Neural cell (in vitro differentiated cells): ENCODE data around the gene PPAT. TPM values are rescaled to one million over a fixed set of nuclear protein-coding genes. Genes with fewer than 3 reads are reported as not detected.

ENCODE experiments used
- H2AFZ ChIP-seq: fragments of 200-600, 300-800 bp; sonication (generic), shearing (Covaris generic); 2 replicates; pipeline ENCODE4 v1.6.0; 2014; ENCODE audit warnings: low read depth, mild to moderate bottlenecking, antibody characterized with exemption, low read length, moderate library complexity
- H3F3A ChIP-seq: fragments of 200-600 bp; shearing (Covaris generic); 2 replicates; pipeline ENCODE4 v1.6.1; 2016; ENCODE audit warnings: mild to moderate bottlenecking, moderate library complexity, mixed read lengths, antibody characterized with exemption, low read length; ENCODE audit not compliant: insufficient read depth, poor library complexity, severe bottlenecking
- H3K27ac ChIP-seq: fragments of 200-600, 300-800 bp; sonication (generic), shearing (Covaris generic); 2 replicates; pipeline ENCODE4 v1.5.1; 2014; ENCODE audit warnings: mild to moderate bottlenecking, low read length, moderate library complexity
- H3K27me3 ChIP-seq: fragments of 300-800, 200-600 bp; sonication (generic), shearing (Covaris generic); 2 replicates; pipeline ENCODE4 v1.6.0; 2014; ENCODE audit warnings: mild to moderate bottlenecking, low read depth, low read length, moderate library complexity; ENCODE audit not compliant: insufficient read depth
- H3K36me3 ChIP-seq: fragments of 300-800, 200-600 bp; sonication (generic), shearing (Covaris generic); 2 replicates; pipeline ENCODE4 v1.5.1; 2014; ENCODE audit warnings: mild to moderate bottlenecking, antibody characterized with exemption, low read length, moderate library complexity; ENCODE audit not compliant: insufficient read depth
- H3K4me2 ChIP-seq: fragments of 300-800, 200-600 bp; sonication (generic), shearing (Covaris generic); 2 replicates; pipeline ENCODE4 v1.6.0; 2014; ENCODE audit warnings: mild to moderate bottlenecking, low read length
- H3K4me3 ChIP-seq: fragments of 300-800, 200-600 bp; sonication (generic), shearing (Covaris generic); 2 replicates; pipeline ENCODE4 v1.5.1; 2014; ENCODE audit warnings: mild to moderate bottlenecking, low read length, moderate library complexity
- H3K79me2 ChIP-seq: fragments of 200-600 bp; shearing (Covaris generic); replicated peaks from 2 replicates; pipeline ENCODE4 v1.6.0; 2014; ENCODE audit warnings: mild to moderate bottlenecking, low read length, moderate library complexity; ENCODE audit not compliant: insufficient read depth
- H3K9ac ChIP-seq: fragments of 300-800, 200-600 bp; sonication (generic), shearing (Covaris generic); 2 replicates; pipeline ENCODE4 v1.6.1; 2016; ENCODE audit warnings: mild to moderate bottlenecking, low read length, mixed read lengths
- H3K9me2 ChIP-seq: fragments of 200-600 bp; shearing (Covaris generic); 2 replicates; pipeline ENCODE4 v1.6.1; 2016; ENCODE audit warnings: mild to moderate bottlenecking, low read length, mixed read lengths; ENCODE audit not compliant: insufficient read depth
- H3K9me3 ChIP-seq: fragments of 200-600, 300-800 bp; sonication (generic), shearing (Covaris generic); 2 replicates; pipeline ENCODE4 v1.6.1; 2016; ENCODE audit warnings: mild to moderate bottlenecking, mixed run types, low read length, moderate library complexity, mixed read lengths
- H4K20me1 ChIP-seq: fragments of 200-600 bp; shearing (Covaris generic); 2 replicates; pipeline ENCODE4 v1.6.1; 2016; ENCODE audit warnings: mild to moderate bottlenecking, mixed run types; ENCODE audit not compliant: insufficient read depth
- CTCF ChIP-seq: fragments of 450-650 bp; IDR thresholded peaks from 2 replicates; pipeline ENCODE4 v1.5.1; 2014; ENCODE audit warnings: antibody characterized with exemption, mild to moderate bottlenecking, moderate library complexity; ENCODE audit not compliant: poor library complexity, severe bottlenecking
- EP300 ChIP-seq: fragments of 450-650 bp; conservative IDR thresholded peaks from 2 replicates; pipeline ENCODE4 v1.6.1; 2014; ENCODE audit warnings: antibody characterized with exemption, mild to moderate bottlenecking, moderate library complexity; ENCODE audit not compliant: poor library complexity, severe bottlenecking
- EZH2 ChIP-seq: fragments of 200-600, 300-800 bp; shearing (Covaris generic), sonication (generic); IDR thresholded peaks from 2 replicates; pipeline ENCODE4 v1.6.1; 2014; ENCODE audit warnings: antibody characterized with exemption, low read length, borderline replicate concordance, mild to moderate bottlenecking; ENCODE audit not compliant: insufficient read depth, poor library complexity, severe bottlenecking
- MXI1 ChIP-seq: fragments of 450-650 bp; conservative IDR thresholded peaks from 2 replicates; pipeline ENCODE4 v1.6.1; 2014; ENCODE audit warnings: antibody characterized with exemption, mild to moderate bottlenecking; ENCODE audit not compliant: poor library complexity, severe bottlenecking
- POLR2AphosphoS5 ChIP-seq: IDR thresholded peaks from 2 replicates; pipeline ENCODE4 v1.6.1; 2012
- RAD21 ChIP-seq: fragments of 450-650 bp; conservative IDR thresholded peaks from 2 replicates; pipeline ENCODE4 v1.6.1; 2014; ENCODE audit warnings: antibody characterized with exemption, mild to moderate bottlenecking, moderate library complexity
- REST ChIP-seq: IDR thresholded peaks from 2 replicates; pipeline ENCODE4 v1.6.1; 2012; ENCODE audit warnings: borderline replicate concordance
- SMC3 ChIP-seq: fragments of 450-650 bp; conservative IDR thresholded peaks from 2 replicates; pipeline ENCODE4 v1.6.1; 2014; ENCODE audit warnings: antibody characterized with exemption, mild to moderate bottlenecking, moderate library complexity; ENCODE audit not compliant: poor library complexity
- TAF1 ChIP-seq: IDR thresholded peaks from 2 replicates; pipeline ENCODE4 v1.6.1; 2012; ENCODE audit warnings: low read depth
- polyA plus RNA-seq: library from polyadenylated mRNA; depleted of rRNA; stranded (reverse); fragments of >200 nt; gene quantifications from 2 replicates; pipeline ENCODE4 v1.2.3, GENCODE V29; 2014

PPAT gene
- polyA plus RNA-seq, 1 donor from 2014 or later = 22.5 TPM

DNA sequence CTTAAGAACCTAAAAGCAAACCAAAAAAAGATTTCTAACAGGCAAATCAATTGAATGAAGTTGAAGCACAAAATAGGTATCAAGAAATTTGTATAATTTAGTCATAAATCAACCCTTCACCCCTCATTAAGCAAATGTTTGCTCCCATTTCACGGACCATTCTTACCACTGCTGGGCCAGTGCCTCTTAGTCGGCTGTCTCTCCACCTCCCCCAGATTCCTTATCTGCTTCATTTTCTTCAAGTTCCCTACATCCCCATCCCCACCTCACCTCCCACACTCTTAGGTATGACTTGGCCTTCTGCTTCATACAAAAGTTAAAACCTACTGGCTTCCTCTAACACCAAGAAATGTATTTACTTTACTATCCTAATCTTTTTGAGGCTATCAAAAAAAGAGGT lies 60.0 kb downstream of the PPAT start:
- no peaks in the 10 kb centered on the region for H4K20me1 ChIP-seq
- H3K4me2 ChIP-seq = no peak overlapping the region
- H3K79me2 ChIP-seq = no peaks in the 10 kb centered on the region
- no peak overlapping the region for H3K27ac ChIP-seq
- no peak overlapping the region for H2AFZ ChIP-seq
- H3K36me3 ChIP-seq = no peaks in the 10 kb centered on the region
- no peaks in the 10 kb centered on the region for H3K27me3 ChIP-seq
- no peak overlapping the region for H3K4me3 ChIP-seq
- no peaks in the 10 kb centered on the region for H3K9me3 ChIP-seq
- TF ChIP-seq SMC3 = no peak
- no peak for TF ChIP-seq REST
- H3K9ac ChIP-seq = no peak overlapping the region
- no peaks in the 10 kb centered on the region for H3F3A ChIP-seq
- no peaks in the 10 kb centered on the region for H3K9me2 ChIP-seq

- Histone ChIP-seq H3K4me2 (no peak overlapping the region), H3K79me2 (no peaks in the 10 kb centered on the region), H3K9me2 (no peaks in the 10 kb centered on the region), H3K36me3 (no peaks in the 10 kb centered on the region), H3K9me3 (no peaks in the 10 kb centered on the region), H3F3A (no peaks in the 10 kb centered on the region), H3K27ac (no peak overlapping the region), H3K9ac (no peak overlapping the region), H3K27me3 (no peaks in the 10 kb centered on the region), H3K4me3 (no peak overlapping the region), H2AFZ (no peak overlapping the region), H4K20me1 (no peaks in the 10 kb centered on the region)
- TF ChIP-seq EZH2 (no peak), SMC3 (no peak), POLR2AphosphoS5 (no peak), MXI1 (no peak), CTCF (no peak), RAD21 (no peak), TAF1 (no peak), REST (no peak), EP300 (no peak)
Observed at GRCh38 chr4:56374956-56375355, 60.5 kb downstream of the PPAT start.
